ENCODE results near the gene MTHFD1L.
"Not testable (repeated sequence)": the region's sequence is repeated elsewhere in the genome, so short reads cannot be mapped to it uniquely, and the experiment has no call there.

Gene MTHFD1L

DNA sequence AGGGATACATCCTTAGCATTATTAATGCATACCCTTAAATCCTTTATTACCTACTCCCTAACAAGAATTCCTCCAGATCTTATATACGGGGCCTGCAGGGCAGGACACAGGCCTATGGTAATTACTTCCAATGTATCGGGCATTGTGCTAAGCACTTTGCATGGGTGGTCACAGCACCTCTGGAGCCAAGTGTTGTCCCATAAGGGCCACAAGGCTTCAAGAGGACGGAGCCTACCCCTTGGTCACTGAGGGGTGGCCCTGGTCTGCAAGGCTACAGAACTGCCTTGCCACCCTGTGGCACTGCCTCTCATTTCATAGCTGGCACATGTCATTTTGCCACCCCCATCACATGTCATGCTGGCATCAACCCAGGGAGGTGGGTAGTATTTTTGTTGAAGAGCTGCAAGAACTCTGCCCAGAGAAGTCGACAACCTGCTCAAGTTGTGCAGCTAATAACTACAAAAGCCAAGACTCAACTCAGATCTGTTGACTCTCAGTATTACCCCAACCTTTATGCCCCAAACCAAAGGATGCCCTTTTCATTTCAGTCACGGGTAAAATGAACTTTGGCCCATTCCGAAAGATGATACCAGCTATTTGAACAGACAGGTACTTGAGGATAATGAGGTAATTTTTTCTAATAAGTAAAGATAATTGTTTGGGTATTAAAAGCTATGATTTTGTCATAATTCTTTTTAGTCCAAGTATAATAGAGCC is 230.2 kb downstream of the MTHFD1L start:
- no peak for DNase-seq (ENCODE audit: low read depth)

- DNase-seq (ENCODE audit: low read depth): no peak
Observed at GRCh38 chr6:151096255-151096612, 230.7 kb downstream of the MTHFD1L start.

DNA sequence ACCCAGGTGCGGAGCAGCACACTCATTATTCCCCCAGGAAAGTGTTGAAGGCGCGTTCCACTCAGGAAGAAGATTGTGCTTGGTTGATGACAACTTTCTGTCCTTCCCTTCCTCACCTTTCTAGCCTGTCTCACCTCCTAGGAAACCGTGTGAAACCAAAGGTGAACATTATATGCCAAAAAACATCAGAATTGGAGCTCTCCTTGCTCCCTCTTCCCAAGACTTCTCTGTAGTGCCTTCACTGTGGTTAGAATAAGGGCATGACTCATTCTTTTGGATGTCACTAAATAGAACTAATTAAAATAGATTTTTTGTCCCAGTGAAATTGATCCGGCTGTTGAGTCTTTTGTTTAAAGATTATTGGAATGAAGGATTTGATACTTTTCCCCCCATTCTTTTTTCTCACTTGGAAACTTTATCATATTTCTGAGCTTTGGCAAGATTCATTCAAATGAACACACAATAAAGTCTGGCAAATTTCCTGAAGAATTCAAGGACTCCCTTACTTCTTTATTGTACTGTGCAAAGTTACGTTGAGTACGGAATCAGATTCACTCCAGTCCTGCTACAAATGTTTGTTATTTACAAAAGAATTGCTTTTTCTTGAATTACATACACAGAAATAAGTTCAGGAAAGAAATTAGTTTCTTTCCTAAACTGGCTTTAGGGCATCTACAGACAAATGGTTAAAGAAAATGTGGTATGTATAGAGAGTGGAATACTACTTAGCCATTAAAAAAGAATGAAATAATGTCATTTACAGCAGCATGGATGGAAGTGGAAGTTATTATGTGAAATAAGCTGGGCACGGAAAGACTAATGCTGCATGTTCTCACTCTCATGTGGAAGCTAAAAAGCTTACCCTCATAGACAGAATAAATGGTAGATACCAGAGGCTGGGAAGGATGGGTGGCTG is 231.4 kb downstream of the MTHFD1L start:
- no peak for DNase-seq (ENCODE audit: low read depth)

DNA sequence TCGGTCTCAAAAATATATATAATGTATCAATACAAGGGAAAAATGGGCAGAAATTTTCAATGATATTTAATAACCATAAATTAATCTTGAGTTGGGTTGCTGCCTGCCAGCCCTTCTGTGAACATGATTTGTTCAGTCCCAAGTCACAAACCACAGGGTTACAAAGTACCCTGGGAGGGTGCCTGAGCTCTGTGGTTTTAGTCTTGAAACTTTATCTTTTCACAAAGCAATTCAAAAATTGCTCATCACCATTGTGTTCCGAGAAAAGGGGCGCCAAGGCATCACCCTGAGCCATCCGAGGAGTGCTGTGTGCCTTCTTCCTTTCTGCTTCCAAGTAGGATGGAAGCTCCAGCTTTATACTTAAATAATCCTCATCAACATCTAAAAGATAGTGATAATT is 232.7 kb downstream of the MTHFD1L start:
- no peak for DNase-seq (ENCODE audit: low read depth)

GRCh38 chr6:151100326-151100725 is 234.8 kb downstream of the MTHFD1L start:
- no peak for DNase-seq (ENCODE audit: low read depth)

DNA sequence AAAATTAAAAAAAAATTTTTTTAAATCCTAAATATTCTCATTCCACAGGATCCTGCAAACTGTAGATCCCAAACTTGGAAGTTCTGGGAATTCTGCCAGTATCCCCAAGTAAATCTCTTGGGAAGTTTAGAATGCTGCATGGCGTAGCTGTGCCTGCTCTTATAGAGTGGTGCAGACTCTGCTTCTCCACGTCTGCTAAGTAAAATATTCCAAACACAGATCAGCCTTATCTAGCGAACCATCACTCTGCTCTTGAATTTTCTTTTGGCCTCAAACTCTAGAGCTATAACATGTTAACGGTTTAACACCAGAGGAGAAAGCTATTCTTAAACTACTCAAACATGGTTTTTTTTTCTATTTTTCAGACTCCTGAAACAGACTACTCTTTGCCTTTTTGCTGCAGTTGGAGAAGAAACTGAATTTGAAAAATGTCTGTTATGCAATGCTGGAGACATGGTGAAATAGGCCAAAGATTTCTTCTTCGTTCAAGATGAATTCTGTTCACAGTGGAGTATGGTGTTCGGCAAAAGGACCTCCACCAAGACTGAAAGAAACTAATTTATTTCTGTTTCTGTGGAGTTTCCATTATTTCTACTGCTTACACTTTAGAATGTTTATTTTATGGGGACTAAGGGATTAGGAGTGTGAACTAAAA is 235.8 kb downstream of the MTHFD1L start:
- no peak for DNase-seq (ENCODE audit: low read depth)

- no peak for DNase-seq (ENCODE audit: low read depth)
Observed at GRCh38 chr6:151101816-151102694, 236.6 kb downstream of the MTHFD1L start.

DNA sequence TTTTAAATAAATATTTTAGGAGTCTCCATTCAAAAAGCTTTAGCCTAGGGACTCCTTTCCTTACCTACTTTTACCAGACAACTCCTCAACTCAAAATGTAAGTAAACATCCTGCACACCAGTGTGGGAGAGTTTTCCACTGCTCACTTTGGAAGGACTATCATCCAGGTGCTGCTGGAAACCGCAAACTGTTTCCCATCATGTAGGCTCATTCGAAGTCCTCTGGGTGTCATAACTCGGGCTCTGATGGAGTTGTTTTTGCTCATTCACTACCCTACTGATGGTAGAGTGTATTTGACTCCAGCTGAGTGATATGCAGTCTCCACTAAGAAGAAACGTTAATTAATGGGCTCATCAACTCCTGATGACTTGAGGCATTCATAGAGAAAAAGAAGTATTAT is 237.8 kb downstream of the MTHFD1L start:
- DNase-seq (ENCODE audit: low read depth): no peak

- no peak for DNase-seq (ENCODE audit: low read depth)
Observed at GRCh38 chr6:151107897-151108427, 242.5 kb downstream of the MTHFD1L start.

- no peak for DNase-seq (ENCODE audit: low read depth)
Observed at GRCh38 chr6:151108548-151108947, 243.0 kb downstream of the MTHFD1L start.

- no peak for DNase-seq (ENCODE audit: low read depth)
Observed at GRCh38 chr6:151109361-151109760, 243.9 kb downstream of the MTHFD1L start.

DNA sequence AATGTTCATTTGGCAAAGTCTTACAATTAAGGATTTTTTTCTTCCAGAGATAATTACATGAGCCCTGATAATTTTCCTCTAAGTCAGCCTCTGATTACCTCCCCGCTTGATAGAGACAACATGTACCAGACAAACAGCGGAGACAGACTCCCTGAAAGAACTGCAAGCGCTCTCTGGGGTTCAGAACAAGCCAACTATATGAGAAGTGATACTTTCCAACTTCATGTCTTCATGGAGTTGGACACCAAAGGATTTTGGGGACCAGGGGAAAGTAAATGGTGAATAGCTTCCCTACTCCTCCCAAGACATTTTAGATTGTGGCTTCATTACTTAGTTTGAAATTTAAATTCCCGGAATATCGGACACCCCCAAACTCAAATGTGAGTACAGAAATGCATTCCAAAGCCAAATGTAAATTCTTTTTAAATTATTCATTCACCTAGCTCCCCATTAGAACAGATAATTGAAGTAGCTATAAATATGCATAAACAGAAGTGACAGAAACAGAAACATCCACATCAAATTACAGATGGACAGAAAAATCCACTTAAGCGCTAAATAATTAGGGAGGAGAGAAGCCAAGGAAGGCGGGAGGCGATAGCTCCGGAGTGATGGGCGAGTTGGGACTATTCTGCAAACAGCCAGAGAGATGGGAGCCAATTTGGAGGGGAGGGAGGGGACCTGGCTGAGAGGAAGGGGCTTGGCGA is 244.5 kb downstream of the MTHFD1L start:
- DNase-seq (ENCODE audit: low read depth): no peak

DNA sequence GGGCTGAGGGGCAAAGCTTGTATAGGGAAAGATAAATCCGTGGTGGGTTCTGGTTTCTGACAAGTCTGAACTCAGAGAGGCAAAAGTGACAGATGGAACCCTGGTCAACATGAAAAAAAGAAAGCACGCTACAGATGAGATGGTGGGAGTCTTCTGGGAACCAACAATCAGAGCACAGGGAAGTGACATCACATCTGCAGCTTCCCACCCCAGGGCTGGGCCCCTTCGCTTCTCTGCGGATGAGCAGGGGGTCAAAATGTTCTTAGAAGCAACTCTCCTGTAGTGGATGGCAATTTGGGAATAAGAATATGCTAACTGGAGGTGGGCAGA is 245.0 kb downstream of the MTHFD1L start:
- no peak for DNase-seq (ENCODE audit: low read depth)

DNA sequence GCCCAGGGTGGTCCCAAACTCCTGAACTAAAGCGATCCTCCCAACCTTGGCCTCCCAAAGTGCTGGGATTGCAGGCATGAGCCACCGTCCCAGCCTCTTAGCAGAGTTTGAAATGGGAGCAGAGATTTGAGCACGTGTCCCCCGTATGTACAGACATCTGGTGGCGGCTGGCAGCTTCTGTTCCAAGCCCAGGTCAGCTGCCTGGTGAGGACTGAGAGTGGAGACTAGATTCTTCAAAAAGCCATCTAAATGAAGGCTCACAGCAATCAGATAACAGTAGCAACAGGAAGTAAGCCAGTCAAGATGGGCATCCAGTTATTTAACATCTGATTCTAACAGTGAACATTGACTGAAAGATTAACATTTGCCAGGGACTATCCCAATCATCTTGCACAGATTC is 246.2 kb downstream of the MTHFD1L start:
- no peak for DNase-seq (ENCODE audit: low read depth)

DNA sequence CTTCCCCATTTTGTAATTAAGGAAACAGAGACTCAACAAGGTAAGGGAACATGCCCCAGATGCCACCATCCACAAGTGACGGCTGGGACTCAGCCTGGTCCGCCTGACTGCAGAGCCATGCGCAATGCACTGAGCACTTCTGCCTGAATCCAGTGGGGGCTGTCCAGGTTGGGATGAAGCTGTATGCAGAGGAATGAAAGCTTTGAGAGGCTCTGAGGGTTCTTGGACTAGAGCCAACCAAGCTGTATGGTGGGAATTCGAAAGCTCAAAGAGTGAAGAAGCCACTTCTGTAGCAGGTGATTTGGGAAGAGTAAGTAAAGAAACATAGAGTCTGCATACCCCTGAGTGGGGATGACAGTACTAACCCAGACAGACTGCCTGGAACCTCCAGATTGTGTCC is 246.6 kb downstream of the MTHFD1L start:
- no peak for DNase-seq (ENCODE audit: low read depth)

DNA sequence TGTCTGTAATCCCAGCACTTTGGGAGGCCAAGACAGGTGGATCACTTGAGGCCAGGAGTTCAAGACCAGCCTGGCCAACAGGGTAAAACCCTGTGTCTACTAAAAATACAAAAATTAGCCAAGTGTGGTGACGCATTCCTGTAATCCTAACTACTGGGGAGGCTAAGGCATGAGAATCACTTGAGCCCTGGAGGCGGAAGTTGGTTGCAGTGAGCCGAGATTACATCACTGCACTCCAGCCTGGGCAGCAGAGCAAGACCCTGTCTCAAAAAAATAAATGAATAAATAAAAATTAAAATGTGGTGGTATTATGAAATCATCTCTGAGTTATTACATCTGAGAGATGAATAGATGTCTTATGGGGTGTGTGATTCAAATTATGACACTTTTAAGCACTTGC is 247.4 kb downstream of the MTHFD1L start:
- not testable (repeated sequence) for DNase-seq (ENCODE audit: low read depth)

- no peak for DNase-seq (ENCODE audit: low read depth)
Observed at GRCh38 chr6:151113641-151114040, 248.1 kb downstream of the MTHFD1L start.

DNA sequence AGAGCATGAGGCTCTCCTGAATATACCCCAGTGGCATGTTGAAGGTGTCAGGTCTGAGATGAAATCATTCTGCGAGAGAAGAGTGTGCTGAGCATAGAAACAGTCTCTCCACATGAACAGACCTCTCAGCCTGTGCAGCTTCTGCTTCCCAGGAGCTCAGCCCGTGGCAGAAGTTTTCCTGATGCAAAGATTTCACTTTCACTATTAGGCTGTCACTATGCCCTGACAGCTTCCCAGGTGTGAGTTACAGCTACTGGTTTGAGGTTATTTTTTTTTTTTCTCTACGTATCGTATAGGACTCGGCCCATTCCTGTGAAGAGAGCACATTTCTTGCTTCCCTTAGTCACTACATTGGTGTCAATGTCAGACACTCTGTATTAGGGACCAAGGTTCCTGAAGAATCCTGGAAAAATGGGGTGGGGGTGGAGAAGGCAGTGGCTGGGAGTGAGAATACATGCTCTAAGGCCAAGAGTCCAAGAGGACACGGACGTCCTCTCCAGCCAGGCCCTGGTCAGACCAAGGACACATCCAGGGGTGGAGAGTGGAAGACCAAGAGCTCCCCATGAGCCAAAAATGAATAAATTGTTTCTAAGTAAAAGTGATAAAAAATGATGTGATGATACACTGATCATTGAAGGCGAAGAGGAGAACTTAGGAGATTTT is 253.1 kb downstream of the MTHFD1L start:
- DNase-seq (ENCODE audit: low read depth): no peak

- no peak for DNase-seq (ENCODE audit: low read depth)
Observed at GRCh38 chr6:151119823-151120524, 254.5 kb downstream of the MTHFD1L start.

DNA sequence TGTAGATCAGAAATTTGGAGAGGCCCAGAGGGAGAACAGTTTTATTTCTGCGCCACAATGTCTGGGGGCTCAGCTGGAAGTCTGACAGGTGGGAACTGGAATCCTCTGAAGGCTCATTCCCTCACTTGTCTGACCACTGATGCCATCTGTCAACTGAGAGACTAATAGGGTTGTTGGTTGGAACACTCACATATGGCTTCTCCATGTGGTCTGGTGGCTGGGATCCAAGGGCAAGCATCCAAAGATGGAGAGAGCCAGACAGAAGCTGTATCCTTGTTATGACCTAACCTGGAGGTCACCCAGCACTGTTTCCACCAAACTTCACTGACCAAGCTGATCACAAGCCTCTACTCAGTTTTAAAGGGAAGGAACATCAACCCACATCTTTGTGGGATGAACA is 256.4 kb downstream of the MTHFD1L start:
- DNase-seq (ENCODE audit: low read depth): no peak

All from non-pigmented ciliary epithelial cell (primary cell).